CD4-positive, CD25-positive, alpha-beta regulatory T cell (primary cell): Measurements from ENCODE around the gene RAB3GAP2. TPM values are rescaled to one million over a fixed set of nuclear protein-coding genes. Genes with fewer than 3 reads are reported as not detected.

Experiments
- polyA plus RNA-seq, 4 donors: library from polyadenylated mRNA; unstranded; fragments of 300-500 nt; fragmentation: Illumina TruSeq; gene quantifications; one replicate each; pipeline ENCODE4 v1.2.3, GENCODE V29; 2021
- total RNA-seq: library from RNA; stranded (reverse); gene quantifications from one replicate; pipeline ENCODE4 v1.2.3, GENCODE V29; 2022

The RAB3GAP2 gene
- total and polyA plus RNA-seq, 5 donors from 2014 or later = 13.7 to 48.0 (median 22.0) TPM

Other genes starting within 250 kb of the RAB3GAP2 start
- 45.0 TPM for gene EPRS1, start 225.9 kb downstream of the RAB3GAP2 start, total RNA-seq
- 10 to 100 TPM; 39.9 to 51.1 (median 43.0) TPM for gene EPRS1, start 225.9 kb downstream of the RAB3GAP2 start, polyA plus RNA-seq
- gene BPNT1, start 182.7 kb downstream of the RAB3GAP2 start, total RNA-seq = 7.7 TPM
- gene BPNT1, start 182.7 kb downstream of the RAB3GAP2 start, polyA plus RNA-seq = 10 to 100 TPM; 15.0 to 24.0 (median 16.0) TPM
- gene IARS2, start 178.3 kb downstream of the RAB3GAP2 start, total RNA-seq = 26.7 TPM
- 10 to 100 TPM; 49.7 to 61.3 (median 55.2) TPM for gene IARS2, start 178.3 kb downstream of the RAB3GAP2 start, polyA plus RNA-seq